IMR-90 (cell line): ENCODE results near the gene CDS1. TPM values are rescaled to one million over a fixed set of nuclear protein-coding genes. Genes with fewer than 3 reads are reported as not detected.

Experiments
- ATAC-seq: fragments of 200-7000 bp; cut with Tn5 transposase; 2 replicates; pipeline ENCODE4 v1.9.1; 2020; ENCODE audit warnings: low read depth, mild to moderate bottlenecking, moderate library complexity
- BruUV-seq: library from RNA; stranded (reverse); fragments of 400-500 nt; replicated peaks from 2 replicates; lab custom pipeline; 2021; lab: Mats Ljungman, UMichigan
- CTCF ChIA-PET: fragments of 300-600 bp; formaldehyde crosslinking; extraction: SDS; loops from one replicate; lab custom pipeline; 2021; ENCODE audit warnings: antibody characterized with exemption; lab: Yijun Ruan, JAX
- POLR2A ChIA-PET: fragments of 300-600 bp; sonication (Branson Sonifier 250); formaldehyde crosslinking; loops from one replicate; lab custom pipeline; 2022; ENCODE audit warnings: antibody characterized with exemption; ENCODE audit not compliant: unreplicated experiment; lab: Charles Lee
- DNase-seq: peaks from one replicate; pipeline ENCODE4 v3.0.0; 2013
- H2AFZ ChIP-seq: replicated peaks from 2 replicates; pipeline ENCODE3; 2013; ENCODE audit warnings: low read length, mild to moderate bottlenecking; ENCODE audit not compliant: poor library complexity
- H2AK5ac ChIP-seq: 2 replicates; pipeline ENCODE4 v1.6.1; 2013; ENCODE audit warnings: low read depth, low read length, inconsistent platforms
- H2AK9ac ChIP-seq: replicated peaks from 2 replicates; pipeline ENCODE3; 2013; ENCODE audit warnings: mild to moderate bottlenecking, low read depth, low read length, moderate library complexity; ENCODE audit not compliant: poor library complexity
- H2BK120ac ChIP-seq: 2 replicates; pipeline ENCODE4 v1.6.1; 2013; ENCODE audit warnings: low read depth, low read length, inconsistent platforms
- H2BK15ac ChIP-seq: 3 replicates; pipeline ENCODE4 v1.6.1; 2013; ENCODE audit warnings: low read depth, low read length, inconsistent platforms
- H2BK20ac ChIP-seq: 2 replicates; pipeline ENCODE4 v1.6.1; 2013; ENCODE audit warnings: low read depth, mild to moderate bottlenecking, inconsistent platforms, low read length, moderate library complexity
- H2BK5ac ChIP-seq: 2 replicates; pipeline ENCODE4 v1.6.1; 2013; ENCODE audit warnings: mild to moderate bottlenecking, low read depth, low read length, inconsistent platforms; ENCODE audit not compliant: poor library complexity, severe bottlenecking
- H3K14ac ChIP-seq: replicated peaks from 2 replicates; pipeline ENCODE4 v1.6.1; 2013; ENCODE audit warnings: low read depth, low read length, inconsistent platforms
- H3K18ac ChIP-seq: 2 replicates; pipeline ENCODE4 v1.6.1; 2013; ENCODE audit warnings: low read depth, low read length, control low read depth
- H3K23ac ChIP-seq: 2 replicates; pipeline ENCODE4 v1.6.1; 2013; ENCODE audit warnings: low read depth, low read length, inconsistent platforms
- H3K27ac ChIP-seq: 2 replicates; pipeline ENCODE4 v1.5.1; 2013; ENCODE audit warnings: mild to moderate bottlenecking, control low read depth, low read length; ENCODE audit not compliant: insufficient read depth
- H3K27me3 ChIP-seq: 2 replicates; pipeline ENCODE4 v1.6.1; 2013; ENCODE audit warnings: low read length; ENCODE audit not compliant: control insufficient read depth, insufficient read depth
- H3K36me3 ChIP-seq: 2 replicates; pipeline ENCODE4 v1.6.1; 2013; ENCODE audit warnings: low read length, mixed read lengths; ENCODE audit not compliant: control insufficient read depth, insufficient read depth
- H3K4ac ChIP-seq: 2 replicates; pipeline ENCODE4 v1.6.1; 2013; ENCODE audit warnings: low read depth, low read length, inconsistent platforms
- H3K4me1 ChIP-seq: 2 replicates; pipeline ENCODE4 v1.6.1; 2013; ENCODE audit warnings: low read length, mixed read lengths; ENCODE audit not compliant: control insufficient read depth, insufficient read depth
- H3K4me2 ChIP-seq: 2 replicates; pipeline ENCODE4 v1.6.1; 2013; ENCODE audit warnings: low read depth, mild to moderate bottlenecking, control low read depth, low read length, moderate library complexity
- H3K4me3 ChIP-seq: 2 replicates; pipeline ENCODE4 v1.5.1; 2013; ENCODE audit warnings: low read depth, mild to moderate bottlenecking, control low read depth, low read length, moderate library complexity; ENCODE audit not compliant: insufficient read depth
- H3K56ac ChIP-seq: 2 replicates; pipeline ENCODE4 v1.6.1; 2013; ENCODE audit warnings: low read length, inconsistent platforms; ENCODE audit not compliant: insufficient read depth; ENCODE audit errors: extremely low read depth
- H3K79me1 ChIP-seq, 2 experiments: 2 replicates each; pipeline ENCODE4 v1.6.1; 2013; ENCODE audit warnings: low read length in 2 of 2, inconsistent platforms in 1 of 2, low read depth in 1 of 2
- H3K9ac ChIP-seq: 2 replicates; pipeline ENCODE4 v1.6.1; 2013; ENCODE audit warnings: low read depth, low read length, control low read depth
- H3K9me1 ChIP-seq: 2 replicates; pipeline ENCODE4 v1.6.1; 2013; ENCODE audit warnings: low read length, inconsistent platforms; ENCODE audit not compliant: insufficient read depth
- H3K9me3 ChIP-seq: 2 replicates; pipeline ENCODE4 v1.6.1; 2013; ENCODE audit warnings: low read length; ENCODE audit not compliant: control insufficient read depth, insufficient read depth
- H4K20me1 ChIP-seq: 2 replicates; pipeline ENCODE4 v1.6.1; 2013; ENCODE audit warnings: low read length, inconsistent platforms; ENCODE audit not compliant: insufficient read depth
- H4K5ac ChIP-seq: 2 replicates; pipeline ENCODE4 v1.6.1; 2013; ENCODE audit warnings: mild to moderate bottlenecking, low read depth, low read length, control low read depth
- H4K8ac ChIP-seq, 2 experiments: 2 replicates each; pipeline ENCODE4 v1.6.1; 2013; ENCODE audit warnings: low read depth in 2 of 2, low read length in 2 of 2, control low read depth in 1 of 2, inconsistent platforms in 1 of 2
- H4K91ac ChIP-seq: 2 replicates; pipeline ENCODE4 v1.6.1; 2013; ENCODE audit warnings: low read depth, low read length, inconsistent platforms; ENCODE audit not compliant: insufficient read depth
- MAFK ChIP-seq: IDR thresholded peaks from 2 replicates; pipeline ENCODE4 v1.6.1; 2012; ENCODE audit warnings: low read depth, low read length, improper control_type of control experiment
- RFX5 ChIP-seq: IDR thresholded peaks from 2 replicates; pipeline ENCODE4 v1.8.0; 2012; ENCODE audit warnings: low read depth, mild to moderate bottlenecking, low read length, moderate library complexity
- WGBS, 2 experiments: methylation state at CpG; one replicate each; pipeline versions ENCODE4 v1.1.5 to v1.1.7; 2013; ENCODE audit warnings: missing lambda C conversion rate in 2 of 2; ENCODE audit not compliant: insufficient read length in 1 of 2; ENCODE audit errors: extremely low coverage in 2 of 2; 5-methylcytosine and 5-hydroxymethylcytosine counted together
- dilution Hi-C: fragments of 300-500 bp; cut with HindIII; formaldehyde crosslinking; loops from one replicate; pipeline ENCODE4 v1.14.3; 2018; ENCODE audit warnings: low sequenced_read_pairs; ENCODE audit not compliant: unreplicated experiment
- in situ Hi-C: fragments of 300-500 bp; cut with MboI; formaldehyde crosslinking; loops from 3 replicates; pipeline ENCODE4 v1.14.3; 2019; ENCODE audit warnings: low sequenced_read_pairs, inconsistent platforms, mixed read lengths
- intact Hi-C: fragments of 100-400 bp; cut with micrococcal nuclease; formaldehyde crosslinking; loops from 2 replicates; pipeline ENCODE4 v1.10.0; 2022
- polyA plus RNA-seq, 3 experiments: library from polyadenylated mRNA; depleted of rRNA; stranded (reverse); fragments of >200 nt; gene quantifications; 2 replicates each; pipeline ENCODE4 v1.2.3, GENCODE V29; 2012; ENCODE audit warnings: low replicate concordance in 1 of 3
- total RNA-seq: library from RNA; depleted of rRNA; stranded (reverse); fragments of >200 nt; gene quantifications from 2 replicates; pipeline ENCODE4 v1.2.3, GENCODE V29; 2012

The CDS1 gene
- total and polyA plus RNA-seq, 2 of the 4 experiments (the other 2 are of a cell fraction) = under 0.01 to 0.02 TPM

- CTCF ChIA-PET = no interaction called here
Measured at GRCh38 chr4:84597450-84597849, 14.5 kb downstream of the CDS1 start.

More at GRCh38 chr4:84597450-84597849, 14.5 kb downstream of the CDS1 start:
- H3K9me3 ChIP-seq = no peaks in the 10 kb centered on the region
- H3K4me1 ChIP-seq = no peaks in the 10 kb centered on the region
- H4K91ac ChIP-seq = no peak overlapping the region
- no peaks in the 10 kb centered on the region for H3K36me3 ChIP-seq
- H2BK15ac ChIP-seq = no peak overlapping the region
- 80% methylated on average over 1 of the region's 4 CpGs; no CpG with 5 or more reads in 1 of the 2 experiments for WGBS, 2 experiments
- no peak overlapping the region for H3K18ac ChIP-seq
- no peak overlapping the region for H2AK9ac ChIP-seq
- H2AFZ ChIP-seq = no peak overlapping the region
- ATAC-seq = no peak
- no peak overlapping the region for H3K9ac ChIP-seq
- intact Hi-C loops = no loop called here
- no peak overlapping the region for H3K4me3 ChIP-seq
- H3K79me1 ChIP-seq = no peaks in the 10 kb centered on the region
- H3K56ac ChIP-seq = no peak overlapping the region
- H3K23ac ChIP-seq = no peak overlapping the region
- TF ChIP-seq RFX5 (no peak), MAFK (0 out of 2 replicates have a peak, but pooled peaks have one; percentile 15)
- H3K4me2 ChIP-seq = no peak overlapping the region
- H4K5ac ChIP-seq = no peak overlapping the region
- H3K4ac ChIP-seq = no peak overlapping the region
- H3K9me1 ChIP-seq = no peaks in the 10 kb centered on the region
- DNase-seq = no peak
- POLR2A ChIA-PET = no interaction called here
- no peak overlapping the region for H2BK120ac ChIP-seq
- dilution Hi-C loops = no loop called here
- no peak overlapping the region for H3K14ac ChIP-seq
- H3K27me3 ChIP-seq = peaks cover 5% of the 10 kb centered on the region
- no peak overlapping the region for H2BK5ac ChIP-seq
- H2AK5ac ChIP-seq = no peak overlapping the region
- in situ Hi-C loops = loop anchor here (10.0 kb wide), 1 partner anchor 377 kb away; no protein-coding TSS in a partner anchor
- no peak overlapping the region for H4K8ac ChIP-seq
- H3K27ac ChIP-seq = no peak overlapping the region
- BruUV-seq = no TSS peak
- no peaks in the 10 kb centered on the region for H4K20me1 ChIP-seq
- no peak overlapping the region for H2BK20ac ChIP-seq
